ENCODE measurements around the gene TYRO3.
"Not testable (repeated sequence)": the region's sequence is repeated elsewhere in the genome, so short reads cannot be mapped to it uniquely, and the experiment has no call there.

Gene TYRO3

GRCh38 chr15:41561777-41562145, 2.7 kb downstream of the TYRO3 start:
- DNase-seq = no peak
- H3K9me3 Mint-ChIP-seq = no peaks in the 10 kb centered on the region
- H3K27me3 Mint-ChIP-seq = peaks cover 28% of the 10 kb centered on the region
- peaks cover 18% of the 10 kb centered on the region for H3K4me1 Mint-ChIP-seq
- no peak overlapping the region for H3K27ac Mint-ChIP-seq
- ATAC-seq = no peak
- H3K4me3 Mint-ChIP-seq = no peak overlapping the region
- no peaks in the 10 kb centered on the region for H3K36me3 Mint-ChIP-seq (ENCODE audit: low read depth)

- no peak for DNase-seq
- Mint-ChIP-seq H3K27me3 (peaks cover 25% of the 10 kb centered on the region), H3K36me3 (ENCODE audit: low read depth) (no peaks in the 10 kb centered on the region), H3K27ac (no peak overlapping the region), H3K4me1 (peaks cover 16% of the 10 kb centered on the region), H3K4me3 (no peak overlapping the region), H3K9me3 (no peaks in the 10 kb centered on the region)
- no peak for ATAC-seq
Measured at GRCh38 chr15:41562244-41562643, 3.2 kb downstream of the TYRO3 start.

GRCh38 chr15:41562784-41563198, 3.8 kb downstream of the TYRO3 start:
- DNase-seq (no peak), ATAC-seq (no peak)
- H3K36me3 Mint-ChIP-seq (ENCODE audit: low read depth) = no peaks in the 10 kb centered on the region
- no peak overlapping the region for H3K27ac Mint-ChIP-seq
- H3K9me3 Mint-ChIP-seq = no peaks in the 10 kb centered on the region
- no peak overlapping the region for H3K4me3 Mint-ChIP-seq
- H3K4me1 Mint-ChIP-seq = peaks cover 12% of the 10 kb centered on the region
- peaks cover 25% of the 10 kb centered on the region for H3K27me3 Mint-ChIP-seq

- no peak for ATAC-seq
- no peak for DNase-seq
- no peaks in the 10 kb centered on the region for H3K36me3 Mint-ChIP-seq (ENCODE audit: low read depth)
- no peak overlapping the region for H3K27ac Mint-ChIP-seq
- no peak overlapping the region for H3K4me3 Mint-ChIP-seq
- no peaks in the 10 kb centered on the region for H3K9me3 Mint-ChIP-seq
- peaks cover 20% of the 10 kb centered on the region for H3K27me3 Mint-ChIP-seq
- peaks cover 4% of the 10 kb centered on the region for H3K4me1 Mint-ChIP-seq
Measured at GRCh38 chr15:41564286-41564959, 5.4 kb downstream of the TYRO3 start.

GRCh38 chr15:41564960-41565502, 6.0 kb downstream of the TYRO3 start:
- ATAC-seq (no peak), DNase-seq (no peak)
- Mint-ChIP-seq H3K9me3 (no peaks in the 10 kb centered on the region), H3K4me3 (no peak overlapping the region), H3K4me1 (no peaks in the 10 kb centered on the region), H3K27ac (no peak overlapping the region), H3K27me3 (peaks cover 14% of the 10 kb centered on the region), H3K36me3 (ENCODE audit: low read depth) (no peaks in the 10 kb centered on the region)

GRCh38 chr15:41565702-41566101, 6.7 kb downstream of the TYRO3 start:
- Mint-ChIP-seq H3K9me3 (no peaks in the 10 kb centered on the region), H3K27ac (no peak overlapping the region), H3K36me3 (ENCODE audit: low read depth) (no peaks in the 10 kb centered on the region), H3K4me3 (no peak overlapping the region), H3K4me1 (no peaks in the 10 kb centered on the region), H3K27me3 (peaks cover 7% of the 10 kb centered on the region)
- ATAC-seq = no peak
- no peak for DNase-seq

- DNase-seq (no peak), ATAC-seq (no peak)
- Mint-ChIP-seq H3K27ac (no peak overlapping the region), H3K9me3 (no peaks in the 10 kb centered on the region), H3K36me3 (ENCODE audit: low read depth) (no peaks in the 10 kb centered on the region), H3K27me3 (peaks cover 3% of the 10 kb centered on the region), H3K4me1 (no peaks in the 10 kb centered on the region), H3K4me3 (no peak overlapping the region)
Measured at GRCh38 chr15:41566121-41566885, 7.3 kb downstream of the TYRO3 start.

- peaks cover 1% of the 10 kb centered on the region for H3K27me3 Mint-ChIP-seq
- no peaks in the 10 kb centered on the region for H3K9me3 Mint-ChIP-seq
- H3K4me3 Mint-ChIP-seq = no peak overlapping the region
- ATAC-seq (no peak), DNase-seq (no peak)
- H3K4me1 Mint-ChIP-seq = no peaks in the 10 kb centered on the region
- H3K27ac Mint-ChIP-seq = no peak overlapping the region
- no peaks in the 10 kb centered on the region for H3K36me3 Mint-ChIP-seq (ENCODE audit: low read depth)
Measured at GRCh38 chr15:41567261-41567660, 8.2 kb downstream of the TYRO3 start.

GRCh38 chr15:41567862-41568261, 8.8 kb downstream of the TYRO3 start:
- no peak for DNase-seq
- no peak overlapping the region for H3K27ac Mint-ChIP-seq

GRCh38 chr15:41568350-41569017, 9.5 kb downstream of the TYRO3 start:
- Mint-ChIP-seq H3K27ac (no peak overlapping the region), H3K4me1 (no peaks in the 10 kb centered on the region), H3K27me3 (peaks cover 1% of the 10 kb centered on the region), H3K9me3 (no peaks in the 10 kb centered on the region), H3K36me3 (ENCODE audit: low read depth) (no peaks in the 10 kb centered on the region), H3K4me3 (no peak overlapping the region)
- no peak for ATAC-seq
- no peak for DNase-seq

More at GRCh38 chr15:41567862-41568261, 8.8 kb downstream of the TYRO3 start:
- ATAC-seq = no peak
- no peak overlapping the region for H3K4me3 Mint-ChIP-seq
- H3K9me3 Mint-ChIP-seq = no peaks in the 10 kb centered on the region
- no peaks in the 10 kb centered on the region for H3K36me3 Mint-ChIP-seq (ENCODE audit: low read depth)
- H3K27me3 Mint-ChIP-seq = peaks cover 1% of the 10 kb centered on the region
- no peaks in the 10 kb centered on the region for H3K4me1 Mint-ChIP-seq

GRCh38 chr15:41569232-41569631, 10.2 kb downstream of the TYRO3 start:
- ATAC-seq; H3K27me3 Mint-ChIP-seq; H3K9me3 Mint-ChIP-seq; H3K27ac Mint-ChIP-seq; DNase-seq; H3K4me1 Mint-ChIP-seq; H3K36me3 Mint-ChIP-seq (ENCODE audit: low read depth); H3K4me3 Mint-ChIP-seq: not testable (repeated sequence)

GRCh38 chr15:41570764-41571163, 11.8 kb downstream of the TYRO3 start:
- H3K27ac Mint-ChIP-seq = no peak overlapping the region
- no peaks in the 10 kb centered on the region for H3K36me3 Mint-ChIP-seq (ENCODE audit: low read depth)
- no peak overlapping the region for H3K4me3 Mint-ChIP-seq
- DNase-seq (no peak), ATAC-seq (no peak)
- H3K9me3 Mint-ChIP-seq = no peaks in the 10 kb centered on the region
- no peaks in the 10 kb centered on the region for H3K4me1 Mint-ChIP-seq
- no peaks in the 10 kb centered on the region for H3K27me3 Mint-ChIP-seq

GRCh38 chr15:41571948-41572347, 12.9 kb downstream of the TYRO3 start:
- H3K9me3 Mint-ChIP-seq = no peaks in the 10 kb centered on the region
- DNase-seq (no peak), ATAC-seq (no peak)
- no peak overlapping the region for H3K4me3 Mint-ChIP-seq
- H3K36me3 Mint-ChIP-seq (ENCODE audit: low read depth) = no peaks in the 10 kb centered on the region
- no peaks in the 10 kb centered on the region for H3K4me1 Mint-ChIP-seq
- H3K27me3 Mint-ChIP-seq = no peaks in the 10 kb centered on the region
- no peak overlapping the region for H3K27ac Mint-ChIP-seq

GRCh38 chr15:41572866-41573265, 13.9 kb downstream of the TYRO3 start:
- no peak overlapping the region for H3K27ac Mint-ChIP-seq
- no peaks in the 10 kb centered on the region for H3K36me3 Mint-ChIP-seq (ENCODE audit: low read depth)
- H3K4me1 Mint-ChIP-seq = no peaks in the 10 kb centered on the region
- ATAC-seq = no peak
- no peaks in the 10 kb centered on the region for H3K9me3 Mint-ChIP-seq
- H3K4me3 Mint-ChIP-seq = no peak overlapping the region
- no peaks in the 10 kb centered on the region for H3K27me3 Mint-ChIP-seq
- no peak for DNase-seq

GRCh38 chr15:41573396-41573795, 14.4 kb downstream of the TYRO3 start:
- H3K27me3 Mint-ChIP-seq = no peaks in the 10 kb centered on the region
- DNase-seq (no peak), ATAC-seq (no peak)
- H3K4me3 Mint-ChIP-seq = no peak overlapping the region
- no peaks in the 10 kb centered on the region for H3K36me3 Mint-ChIP-seq (ENCODE audit: low read depth)
- no peaks in the 10 kb centered on the region for H3K4me1 Mint-ChIP-seq
- H3K27ac Mint-ChIP-seq = no peak overlapping the region
- no peaks in the 10 kb centered on the region for H3K9me3 Mint-ChIP-seq
